HG03066 (cell line): ENCODE results near the gene CFAP251.

Experiments used
- ATAC-seq: cut with Tn5 transposase; IDR thresholded peaks from one replicate; pipeline ENCODE4 v1.9.1; 2021; ENCODE audit warnings: low read depth; ENCODE audit not compliant: unreplicated experiment

Gene CFAP251

DNA sequence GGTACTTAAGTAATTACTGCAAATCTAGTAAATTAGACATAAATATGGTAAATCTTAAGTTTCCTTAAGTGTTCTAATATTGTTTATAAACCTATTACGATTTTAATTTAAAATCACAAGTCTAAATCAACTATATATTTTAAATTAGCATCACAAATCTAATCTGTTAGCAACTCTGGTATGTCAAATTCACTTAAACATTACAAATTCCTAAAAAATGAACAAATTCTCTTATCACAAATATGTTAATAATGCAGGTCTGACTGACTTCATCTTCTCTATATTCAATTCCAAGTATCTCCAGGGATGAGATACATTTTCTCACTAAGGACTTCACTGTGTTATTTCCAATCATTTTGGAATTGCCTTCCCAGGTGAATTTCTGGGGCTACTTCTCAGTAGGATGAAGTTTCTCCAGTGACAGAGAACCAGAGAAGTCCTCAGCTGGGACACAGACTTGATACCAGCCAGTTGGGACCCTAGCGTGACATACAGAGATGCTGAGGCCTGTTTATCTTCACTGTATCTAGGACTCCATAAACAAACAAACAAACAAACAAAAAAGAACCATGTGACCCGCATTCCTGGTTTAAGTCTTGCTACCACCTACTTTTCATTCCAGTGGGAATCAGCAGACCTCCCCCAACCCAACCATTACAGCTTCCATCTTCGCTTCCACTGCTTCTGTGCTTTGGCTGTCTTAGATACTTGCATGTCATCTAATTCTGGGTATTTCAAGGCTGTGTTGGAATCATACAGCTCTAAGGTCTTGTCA, 21.8 kb downstream of the CFAP251 start:
- no peak for ATAC-seq

DNA sequence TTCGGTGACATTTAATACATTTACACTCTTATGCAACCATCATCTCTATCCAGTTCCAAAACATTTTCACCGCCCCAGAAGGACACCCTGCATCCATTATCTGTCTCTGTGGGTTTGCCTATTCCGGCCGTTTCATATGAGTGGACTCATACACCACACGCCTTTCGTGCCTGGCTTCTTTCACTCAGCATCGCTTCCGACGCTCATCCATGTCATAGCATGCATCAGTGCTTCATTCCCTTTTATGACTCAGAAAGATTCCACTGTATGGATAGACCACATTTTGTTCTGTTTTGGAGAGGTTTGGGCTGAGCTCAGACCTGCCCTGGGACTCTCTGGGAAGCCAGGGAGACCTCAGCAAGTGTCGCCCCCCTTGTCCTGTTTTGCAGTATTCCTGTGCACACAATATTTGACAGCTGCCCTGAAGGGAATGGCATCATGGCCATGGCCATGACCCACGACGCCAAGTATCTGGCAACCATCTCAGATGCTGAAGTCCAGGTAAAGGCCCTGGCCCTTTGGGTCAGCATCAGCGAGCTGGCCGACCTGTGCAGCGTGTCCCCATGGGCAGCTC, 23.8 kb downstream of the CFAP251 start:
- no peak for ATAC-seq

GRCh38 chr12:121943926-121944325, 25.5 kb downstream of the CFAP251 start:
- no peak for ATAC-seq

GRCh38 chr12:121946313-121947025, 28.1 kb downstream of the CFAP251 start:
- no peak for ATAC-seq

DNA sequence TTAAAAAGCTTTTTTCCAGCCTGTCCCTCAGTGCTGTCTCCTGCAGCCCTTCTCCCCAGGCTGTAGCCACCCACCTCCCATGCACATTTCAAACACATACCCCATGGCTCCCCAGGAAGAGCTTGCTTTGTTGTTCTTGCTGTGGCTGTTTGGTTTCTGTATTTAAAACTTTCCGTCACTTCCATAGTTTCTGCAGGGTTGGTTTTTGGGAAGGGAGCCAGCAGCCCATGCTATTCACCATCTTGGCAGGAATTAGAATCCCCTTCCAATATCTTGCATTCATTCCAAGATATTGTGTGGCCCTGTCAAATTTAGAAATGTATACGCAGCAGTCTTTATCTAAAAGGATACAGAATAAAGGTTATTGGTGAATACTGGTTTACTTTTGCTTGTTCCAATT, 29.6 kb downstream of the CFAP251 start:
- ATAC-seq = no peak

DNA sequence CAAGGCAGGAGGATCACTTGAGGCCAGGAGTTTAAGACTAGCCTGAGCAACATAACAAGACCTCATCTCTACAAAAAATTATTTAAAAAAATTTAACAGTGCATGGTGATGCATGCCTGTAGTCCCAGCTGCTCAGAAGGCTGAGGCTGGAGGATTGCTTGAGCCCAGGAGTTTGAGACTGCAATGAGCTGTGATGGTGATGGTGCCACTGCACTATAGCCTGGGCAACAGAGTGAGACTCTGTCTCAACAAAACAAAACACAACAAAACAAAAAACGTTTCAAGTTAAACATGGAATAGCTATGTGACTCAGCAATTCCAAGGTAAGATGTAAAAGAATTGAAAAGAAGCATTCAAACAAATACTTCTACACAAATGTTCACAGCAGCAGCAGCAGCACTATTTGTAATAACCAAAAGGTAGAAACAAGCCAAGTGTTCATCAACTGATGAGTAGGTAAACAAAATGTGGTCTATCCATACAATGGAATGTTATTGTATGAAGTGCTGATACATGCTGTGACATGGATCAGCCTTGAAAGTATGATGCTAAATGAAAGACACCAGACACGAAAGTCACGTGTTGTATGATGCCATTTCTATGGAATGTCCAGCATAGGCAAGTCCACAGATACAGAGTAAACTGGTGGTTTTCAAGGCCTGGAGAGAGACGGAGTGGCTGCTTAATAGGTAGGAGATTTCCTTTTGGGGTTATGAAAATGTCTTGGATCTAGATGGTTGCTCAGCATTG, 31.4 kb downstream of the CFAP251 start:
- ATAC-seq = no peak

GRCh38 chr12:121953117-121953692, 34.8 kb downstream of the CFAP251 start:
- no peak for ATAC-seq

DNA sequence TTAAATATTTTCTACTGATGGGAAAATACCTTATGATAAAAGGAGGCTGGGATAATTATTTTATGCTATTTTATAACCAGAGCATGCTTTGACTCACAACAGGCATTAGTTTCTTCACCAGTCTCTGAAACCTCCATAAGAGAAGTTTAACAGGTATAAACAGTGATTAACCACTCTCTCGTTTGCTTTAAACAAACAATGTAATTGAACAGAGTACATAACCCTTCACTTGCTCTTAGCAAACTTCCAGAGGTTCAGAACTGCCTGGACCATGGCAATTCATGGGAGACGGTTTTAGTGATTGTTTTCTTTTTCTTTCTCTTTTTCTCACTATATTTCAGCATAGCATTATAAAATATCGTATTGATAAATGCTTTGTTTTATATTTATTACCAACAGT, 35.3 kb downstream of the CFAP251 start:
- ATAC-seq = no peak

- no peak for ATAC-seq
Measured at GRCh38 chr12:121955258-121956237, 37.2 kb downstream of the CFAP251 start.

DNA sequence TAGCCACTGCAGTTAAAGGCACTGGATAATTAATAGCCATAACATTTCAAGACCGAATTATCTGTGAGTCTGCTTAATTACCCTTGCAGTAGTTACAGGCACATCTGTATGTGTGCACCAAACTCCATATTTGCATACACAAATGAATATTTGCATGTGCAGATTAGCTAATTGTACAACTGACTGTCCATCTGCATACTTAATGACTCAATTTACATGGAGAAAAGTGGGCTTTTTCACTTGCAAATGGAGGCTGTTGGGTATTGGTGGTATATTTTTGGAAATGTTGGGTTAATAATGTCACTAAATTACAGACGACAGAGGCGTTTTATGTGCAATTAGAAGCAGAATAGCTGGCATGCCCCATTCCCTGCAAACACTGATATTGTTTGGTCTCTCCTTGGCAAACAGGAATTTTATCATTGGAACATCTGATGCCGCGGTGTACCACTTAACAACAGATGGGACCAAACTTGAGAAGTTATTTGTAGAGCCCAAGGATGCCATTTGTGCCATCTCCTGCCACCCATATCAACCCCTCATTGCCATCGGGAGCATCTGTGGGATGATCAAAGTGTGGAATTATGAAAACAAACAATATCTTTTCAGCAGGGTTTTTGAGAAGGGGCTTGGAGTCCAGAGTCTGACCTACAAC, 39.6 kb downstream of the CFAP251 start:
- ATAC-seq = no peak

- ATAC-seq = no peak
Measured at GRCh38 chr12:121958541-121959240, 40.3 kb downstream of the CFAP251 start.

DNA sequence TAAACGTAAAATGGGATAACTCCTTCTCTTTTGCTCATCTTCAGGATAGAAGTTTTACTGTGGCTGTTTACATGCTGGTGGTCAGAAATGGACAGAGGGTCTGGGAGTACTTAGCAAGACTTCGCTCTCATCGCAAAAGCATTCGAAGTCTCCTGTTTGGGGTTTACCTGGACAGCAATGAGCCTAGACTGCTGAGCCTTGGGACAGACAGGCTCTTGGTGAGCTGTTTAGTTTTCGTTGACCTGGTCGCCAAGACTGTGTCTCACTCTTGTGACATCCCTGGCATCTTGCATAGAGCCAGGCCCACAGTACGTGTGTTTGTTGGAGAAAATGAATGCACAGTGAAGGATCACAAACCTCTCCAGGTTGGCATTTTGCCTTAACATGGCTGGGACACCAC, 42.1 kb downstream of the CFAP251 start:
- ATAC-seq = no peak

DNA sequence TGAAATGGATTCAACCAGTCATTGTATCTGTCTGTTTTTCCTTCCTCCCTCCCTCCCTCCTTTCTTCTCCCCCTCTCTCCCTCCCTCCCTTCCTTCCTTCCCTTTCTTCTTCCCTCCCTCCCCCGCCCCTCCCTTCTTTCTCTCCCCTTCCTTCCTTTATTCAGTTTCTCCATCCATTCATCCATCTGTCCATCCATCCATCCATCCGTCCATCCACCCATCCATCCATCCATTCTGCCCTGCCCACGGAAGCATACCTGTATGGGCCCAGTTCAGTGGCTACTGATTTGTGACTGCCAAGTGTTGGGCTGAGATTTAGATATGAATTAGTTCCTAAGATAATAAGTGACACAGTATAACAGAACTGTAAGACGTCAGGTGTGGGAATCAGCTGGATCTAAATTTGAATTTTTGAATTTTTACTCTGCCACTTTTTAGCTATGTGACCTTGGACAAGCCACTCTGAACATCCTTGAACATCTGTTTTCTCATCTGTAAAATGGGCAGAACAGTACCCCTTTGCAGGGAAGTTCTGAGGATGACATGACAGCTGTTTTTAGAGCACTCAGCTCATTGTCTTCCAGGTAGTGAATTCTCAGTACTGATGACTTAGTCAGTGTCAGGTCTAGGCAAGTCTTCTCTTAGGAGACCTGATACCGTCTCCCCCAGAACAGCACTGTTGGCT, 42.9 kb downstream of the CFAP251 start:
- ATAC-seq = no peak

DNA sequence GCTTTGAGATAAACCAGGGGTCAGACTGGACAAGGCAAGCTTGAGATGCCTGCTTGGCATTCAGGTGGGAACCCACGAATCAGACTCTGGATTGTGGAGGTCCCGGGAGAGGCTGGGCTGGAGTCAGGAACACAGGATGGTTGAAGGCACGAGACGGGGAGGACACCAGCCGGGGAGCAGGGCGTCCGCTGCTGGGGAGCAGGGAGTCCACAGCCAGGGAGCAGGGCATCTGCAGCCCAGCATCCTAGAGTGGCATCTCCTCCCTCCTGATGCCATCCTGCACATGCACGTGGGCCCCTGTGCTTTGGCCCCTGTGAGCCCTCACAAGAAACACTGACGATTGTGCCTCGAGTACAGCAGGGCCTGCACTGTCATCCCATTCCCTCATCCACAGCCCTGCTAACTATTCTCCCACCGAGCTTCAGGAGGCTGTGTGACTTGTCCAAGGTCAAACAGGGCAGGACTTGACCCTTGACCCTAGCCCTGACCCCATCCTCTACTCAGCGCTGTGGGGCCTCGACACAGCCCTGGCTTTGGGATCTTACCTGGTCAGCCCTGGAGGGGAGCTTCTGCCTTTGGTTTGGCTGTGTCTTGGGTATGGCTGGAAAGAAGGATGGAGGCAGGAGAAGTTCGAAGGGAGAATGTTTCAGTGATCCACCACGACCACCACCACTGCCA, 45.1 kb downstream of the CFAP251 start:
- no peak for ATAC-seq

GRCh38 chr12:121964813-121965643, 46.6 kb downstream of the CFAP251 start:
- ATAC-seq = no peak

DNA sequence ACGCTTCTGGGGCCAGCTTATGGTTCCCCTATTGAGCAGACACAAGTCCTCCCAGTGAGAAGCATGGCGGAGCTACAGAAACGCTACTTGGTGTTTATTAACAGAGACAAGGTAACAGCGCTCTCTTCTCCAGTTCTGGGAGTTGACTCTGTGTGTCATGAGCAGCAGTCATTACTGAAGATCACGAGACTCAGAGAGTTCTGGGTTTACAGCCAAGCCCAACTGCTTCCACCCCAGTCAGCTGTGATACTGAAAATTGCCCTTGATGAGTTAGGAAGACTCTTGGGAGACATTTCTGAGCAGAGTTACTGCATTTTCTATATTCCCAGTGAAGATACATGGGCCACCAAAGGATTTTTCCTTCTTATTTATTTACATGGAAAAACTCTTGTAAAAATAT, 48.6 kb downstream of the CFAP251 start:
- no peak for ATAC-seq
